HUDEP-2 (cell line): ENCODE measurements around the gene TTC21A.

Experiments used
- DNase-seq, 76 experiments: peaks; one replicate each; lab custom pipeline; 2025; ENCODE audit not compliant: unreplicated experiment in 76 of 76; lab: John Stamatoyannopoulos, UW

The TTC21A gene

GRCh38 chr3:39173318-39174125 is 66.0 kb downstream of the TTC21A start:
- no peak for DNase-seq

GRCh38 chr3:39176025-39176714 is 68.7 kb downstream of the TTC21A start:
- no peak for DNase-seq

GRCh38 chr3:39177708-39178332 is 70.3 kb downstream of the TTC21A start:
- peak in 74 of 76 experiments; percentile 22 to 88 (median 75) for DNase-seq

GRCh38 chr3:39178553-39178952 is 71.1 kb downstream of the TTC21A start:
- DNase-seq: no peak

GRCh38 chr3:39180183-39180545 is 72.7 kb downstream of the TTC21A start:
- no peak for DNase-seq

GRCh38 chr3:39180546-39181346 is 73.3 kb downstream of the TTC21A start:
- peak in 74 of 76 experiments; percentile 10 to 92 (median 82) for DNase-seq

GRCh38 chr3:39181408-39182335 is 74.2 kb downstream of the TTC21A start:
- DNase-seq: no peak

- DNase-seq: no peak
These were observed 76.0 kb downstream of the TTC21A start for GRCh38 chr3:39183211-39184080.

- DNase-seq: peak in 1 of 76 experiments; percentile 10
These were observed 76.8 kb downstream of the TTC21A start for GRCh38 chr3:39184081-39184967.

GRCh38 chr3:39184968-39185285 is 77.4 kb downstream of the TTC21A start:
- DNase-seq: no peak

- DNase-seq: no peak
These were observed 78.0 kb downstream of the TTC21A start for GRCh38 chr3:39185326-39185958.

- no peak for DNase-seq
These were observed 78.6 kb downstream of the TTC21A start for GRCh38 chr3:39185959-39186691.

GRCh38 chr3:39186692-39187151 is 79.2 kb downstream of the TTC21A start:
- no peak for DNase-seq

GRCh38 chr3:39187372-39188155 is 80.1 kb downstream of the TTC21A start:
- DNase-seq: no peak
